Hypothalamus (tissue), 51 donors: ENCODE results near the gene MYPOP.

Experiments used
- DNase-seq, 51 donors: peaks; one replicate each; lab custom pipeline; 2025; lab: John Stamatoyannopoulos, UW

Gene MYPOP

DNA sequence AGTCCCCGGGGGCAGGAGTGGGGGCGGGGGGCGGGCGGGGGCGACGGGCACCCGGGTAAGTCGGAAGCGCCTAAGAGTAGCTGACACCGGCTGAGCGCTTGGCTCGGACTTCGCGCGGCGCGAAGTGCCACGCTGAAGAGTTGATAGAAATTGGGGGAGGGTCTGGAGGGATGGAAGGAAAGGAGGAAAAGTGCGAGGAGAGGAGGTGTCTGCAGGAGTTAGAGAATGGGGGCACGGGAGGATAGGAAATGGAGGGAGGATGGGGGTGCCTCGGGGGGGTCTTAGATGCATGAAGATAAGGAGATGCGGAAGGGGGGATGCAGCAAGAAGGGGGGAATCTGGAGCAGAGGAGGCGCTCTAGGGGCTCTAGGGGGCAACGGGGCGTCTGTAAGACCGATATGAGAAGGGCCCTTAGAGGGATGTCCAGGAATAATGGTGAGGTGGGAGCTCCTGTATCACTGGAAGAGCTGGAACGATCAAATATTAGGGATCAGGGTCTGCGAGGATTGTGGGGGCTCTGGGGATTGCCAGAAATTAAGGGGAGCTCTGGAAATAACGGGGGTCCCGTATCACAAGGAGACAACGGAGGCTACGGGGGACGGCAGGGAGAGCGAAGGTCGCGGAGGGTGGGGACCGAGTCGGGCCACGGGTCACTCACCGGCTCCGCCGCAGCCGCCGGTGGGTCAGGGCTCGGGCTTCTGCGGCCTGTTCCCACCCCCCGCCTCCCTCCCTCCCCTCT lies at the start of gene MYPOP:
Gene MYPOP, minus strand, starts transcription at position 702 of the 739 bp plus-strand sequence. CDS start 840 bp downstream, outside the sequence.
- DNase-seq = peak in 2 of 51 donors; percentile 42 to 43

- DNase-seq = no peak
Measured at GRCh38 chr19:45947926-45948325, 45.5 kb upstream of the MYPOP start.

GRCh38 chr19:45940515-45940805 lies 38.0 kb upstream of the MYPOP start:
- DNase-seq = no peak

GRCh38 chr19:45939792-45940514 lies 37.5 kb upstream of the MYPOP start:
- no peak for DNase-seq

- no peak for DNase-seq
Measured at GRCh38 chr19:45938733-45939319, 36.4 kb upstream of the MYPOP start.

DNA sequence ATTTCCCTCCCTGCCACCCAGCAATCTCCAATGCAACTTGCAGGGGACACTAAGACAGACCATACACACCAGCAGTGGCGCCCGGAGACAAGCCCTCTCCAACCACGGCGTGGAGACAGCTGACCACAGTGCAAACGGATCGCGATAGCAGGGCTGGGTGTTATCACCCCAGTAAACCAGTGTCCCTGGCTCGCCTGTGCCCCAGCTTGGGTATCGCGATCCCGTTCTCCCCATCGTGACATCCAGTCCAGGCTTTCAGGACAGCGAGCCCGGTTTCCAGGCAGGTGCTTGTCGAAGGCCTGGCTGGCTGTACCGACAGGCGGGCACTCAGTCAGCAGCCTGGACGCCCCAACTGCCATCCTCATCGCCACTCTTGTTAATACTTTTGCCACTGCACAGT lies 32.9 kb upstream of the MYPOP start:
- DNase-seq = no peak

- no peak for DNase-seq
Measured at GRCh38 chr19:45934551-45935230, 32.3 kb upstream of the MYPOP start.

GRCh38 chr19:45933759-45934158 lies 31.3 kb upstream of the MYPOP start:
- DNase-seq = no peak

DNA sequence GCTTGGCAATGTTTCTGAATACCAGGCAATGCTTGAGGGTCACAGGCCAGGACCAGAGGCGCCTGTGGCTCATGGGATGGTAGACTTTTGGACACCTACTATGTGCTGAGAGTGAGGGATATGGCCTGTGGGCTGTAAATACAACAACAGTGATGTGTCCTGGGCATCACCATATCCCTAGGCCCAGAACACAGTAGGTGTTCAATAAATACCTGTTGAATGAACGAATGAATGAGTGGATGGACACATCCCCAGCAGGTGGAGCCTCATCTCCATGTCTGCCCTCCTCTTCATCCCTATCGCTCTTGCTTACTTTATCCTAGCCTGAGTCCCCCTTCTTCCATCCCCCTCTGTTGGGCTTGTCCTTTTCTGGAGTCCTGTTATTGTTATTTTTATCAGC lies 28.6 kb upstream of the MYPOP start:
- DNase-seq = no peak

DNA sequence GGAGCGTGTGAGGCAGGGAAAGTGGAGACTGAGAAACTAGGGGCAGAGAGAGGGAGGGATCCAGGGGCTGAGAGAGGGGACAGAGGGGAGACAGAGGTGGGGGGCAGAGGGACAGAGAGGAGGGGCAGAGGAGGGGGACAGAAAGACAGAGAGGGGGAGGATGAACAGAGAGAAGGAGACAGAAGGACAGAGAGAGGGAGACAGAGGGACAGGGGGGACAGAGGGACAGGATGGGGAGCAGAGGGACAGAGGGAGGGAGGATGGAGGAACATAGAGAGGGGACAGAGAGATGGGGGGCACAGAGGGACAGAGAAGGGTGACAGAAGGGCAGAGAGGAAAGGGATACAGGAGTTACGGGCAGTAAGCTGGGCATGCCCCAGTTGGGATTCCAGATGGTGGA lies 26.8 kb upstream of the MYPOP start:
- no peak for DNase-seq

DNA sequence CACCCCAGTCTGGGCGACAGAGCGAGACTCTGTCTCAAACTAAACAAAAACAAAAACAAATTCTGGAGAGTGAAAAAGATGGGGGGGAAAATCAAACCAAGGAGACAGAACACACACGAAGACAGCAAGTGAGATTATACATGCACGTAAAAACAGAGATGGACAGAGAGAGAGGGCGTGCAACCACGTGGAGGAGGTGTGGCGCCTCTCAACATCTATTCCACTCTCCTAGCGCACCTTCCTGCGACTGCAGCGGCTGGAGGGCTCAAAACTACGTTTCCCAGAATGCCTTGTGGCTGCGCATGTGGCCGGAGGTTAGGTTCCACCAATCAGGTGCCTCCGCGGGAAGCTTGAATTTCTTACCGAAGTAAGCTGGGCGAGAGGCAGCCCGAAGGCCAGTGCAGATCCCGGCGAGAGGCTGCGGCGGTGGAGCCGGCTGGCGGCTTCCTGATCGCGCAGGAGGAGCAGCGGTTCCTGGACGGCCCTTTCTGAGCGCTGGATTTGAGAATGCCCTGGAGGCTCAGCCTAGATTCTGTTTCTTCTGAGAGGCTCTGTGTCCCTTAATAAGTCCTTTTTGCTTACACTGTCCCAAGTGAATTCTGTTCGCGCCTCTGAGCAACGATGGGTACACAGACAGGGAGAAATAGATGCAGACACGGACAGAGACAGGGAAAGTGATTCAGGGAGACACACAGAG lies 25.3 kb upstream of the MYPOP start:
- DNase-seq = peak; percentile 13 to 88 (median 69)

DNA sequence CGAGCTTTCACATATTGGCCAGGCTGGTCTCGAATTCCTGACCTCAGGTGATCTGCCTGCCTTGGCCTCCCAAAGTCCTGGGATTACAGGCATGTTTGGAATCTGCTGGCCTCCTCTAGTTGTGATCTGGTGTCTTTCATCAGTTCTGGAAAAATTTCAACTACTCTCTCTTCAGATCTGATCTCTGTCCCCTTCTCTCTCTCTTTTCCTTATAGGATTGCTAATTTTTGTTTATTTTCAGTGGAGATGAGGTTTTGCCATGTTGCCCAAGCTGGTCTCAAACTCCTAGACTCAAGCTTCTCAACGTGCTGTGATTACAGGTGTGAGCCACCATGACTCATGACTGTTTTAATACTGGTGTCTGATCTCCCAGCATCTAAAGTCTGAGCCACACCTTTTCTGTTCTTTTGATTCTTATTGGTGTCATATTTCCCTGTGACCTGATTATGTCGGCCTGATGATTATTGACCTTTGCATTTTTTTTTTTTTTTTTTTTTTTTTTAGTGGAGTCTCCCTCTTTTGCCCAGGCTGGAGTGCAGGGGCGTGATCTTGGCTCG lies 22.6 kb upstream of the MYPOP start:
- DNase-seq = no peak

GRCh38 chr19:45922281-45922680 lies 19.9 kb upstream of the MYPOP start:
- no peak for DNase-seq

DNA sequence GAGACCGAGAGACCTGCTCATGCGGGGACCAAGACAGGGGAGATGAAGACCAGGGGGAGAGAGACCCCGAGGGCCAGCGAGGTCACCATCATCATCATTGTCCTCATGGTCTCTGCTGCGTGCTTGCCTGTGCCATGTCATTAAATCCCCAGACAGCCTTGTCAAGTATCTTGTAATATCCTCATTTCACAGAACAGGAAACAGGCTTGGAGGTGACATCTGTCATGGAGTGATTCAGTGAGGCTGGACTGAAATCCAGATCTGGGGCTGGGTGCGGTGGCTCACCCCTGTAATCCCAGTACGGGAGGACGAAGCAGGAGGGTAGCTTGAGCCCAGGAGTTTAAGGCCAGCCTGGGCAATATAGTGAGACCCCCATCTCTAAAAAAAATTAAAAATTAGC lies 18.0 kb upstream of the MYPOP start:
- no peak for DNase-seq

DNA sequence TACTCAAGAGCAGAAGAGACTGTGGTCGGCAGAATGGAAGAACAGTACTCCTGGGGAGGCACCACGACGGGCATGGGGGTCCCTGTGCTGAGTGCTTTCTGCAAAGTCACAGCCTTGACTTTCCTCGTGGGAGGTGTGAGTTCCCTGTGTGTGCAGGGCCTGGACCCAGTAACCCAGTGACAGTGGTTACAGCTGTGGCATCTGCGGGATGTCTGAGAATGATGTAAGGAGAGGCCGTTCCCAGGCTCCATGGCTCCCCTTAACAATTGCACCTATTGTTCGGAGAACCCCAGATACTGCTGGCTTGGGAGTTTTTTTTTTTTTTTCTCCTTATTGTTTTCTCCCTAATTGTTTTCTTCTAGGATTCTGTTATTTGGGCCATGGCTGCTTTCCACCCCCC lies 17.3 kb upstream of the MYPOP start:
- DNase-seq = peak in 36 of 51 donors; percentile 4 to 68 (median 30)

DNA sequence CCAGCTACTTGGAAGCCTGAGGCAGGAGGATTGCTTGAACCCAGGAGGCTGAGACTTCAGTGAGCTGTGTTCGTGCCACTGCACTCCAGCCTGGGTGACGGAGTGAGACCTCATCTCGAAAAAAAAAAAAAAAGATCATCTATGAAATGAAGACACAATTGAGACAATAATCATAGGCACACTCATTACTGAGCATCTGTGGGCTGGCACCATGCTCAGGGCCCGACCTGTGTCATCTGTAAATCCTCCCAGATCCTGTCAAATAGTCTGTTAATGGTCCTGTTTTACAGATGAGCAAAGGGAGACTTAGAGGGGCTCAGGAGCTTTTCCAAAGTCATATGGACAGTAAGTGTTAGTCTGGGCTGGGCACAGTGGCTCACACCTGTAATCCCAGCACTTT lies 16.3 kb upstream of the MYPOP start:
- DNase-seq = no peak

GRCh38 chr19:45917421-45918091 lies 15.1 kb upstream of the MYPOP start:
- peak in 6 of 51 donors; percentile 6 to 32 (median 20) for DNase-seq

DNA sequence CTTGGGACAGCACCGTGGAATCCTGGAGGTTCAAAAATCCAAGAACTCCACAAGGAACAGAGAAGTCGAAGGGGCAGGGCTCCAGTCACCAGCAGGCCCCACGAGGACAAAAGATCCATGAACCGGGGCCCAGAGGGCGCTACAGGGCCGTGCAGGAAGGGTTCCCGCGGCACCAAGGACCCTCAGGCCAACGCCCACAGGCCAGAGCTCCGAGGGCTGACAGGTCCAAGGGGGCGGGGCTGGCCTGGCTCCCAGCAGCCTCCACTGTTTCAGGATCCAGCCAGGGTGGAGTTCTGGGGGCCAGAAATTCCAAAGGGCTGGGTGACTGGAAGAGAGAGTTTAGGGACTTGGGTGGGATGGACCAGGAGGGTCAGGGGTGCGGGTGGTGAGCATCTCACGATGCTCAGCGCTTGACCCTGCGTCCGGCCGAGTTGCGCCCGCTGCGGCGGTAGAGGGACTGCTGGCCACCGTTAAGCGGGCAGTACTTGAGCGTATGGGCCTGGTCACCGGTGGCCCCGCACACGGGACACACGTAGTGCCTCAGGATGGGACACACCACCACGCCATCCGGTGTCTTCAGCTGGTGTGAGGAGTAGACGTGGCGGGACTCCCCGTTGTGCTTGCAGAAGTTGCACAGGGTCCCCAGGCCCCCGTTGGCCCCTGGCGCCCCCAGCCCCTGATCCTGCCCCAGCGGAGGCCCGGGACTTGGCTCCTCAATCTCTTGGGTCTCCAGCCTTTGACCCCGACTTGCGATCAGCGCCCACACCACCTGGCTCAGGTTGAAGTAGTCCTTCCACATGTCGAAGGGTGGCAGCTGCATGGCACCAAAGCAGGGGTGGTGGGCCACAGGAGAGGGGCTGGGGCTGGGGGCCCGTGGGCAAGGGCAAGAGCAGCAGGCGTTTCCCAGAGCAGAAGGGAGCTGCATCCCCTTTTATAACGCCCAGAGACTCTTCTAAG lies 11.7 kb upstream of the MYPOP start, which contains the start of gene NANOS2:
Gene NANOS2, minus strand, starts transcription at position 905 of the 957 bp plus-strand sequence. Its CDS starts 85 bp downstream, at position 820.
- DNase-seq = peak in 8 of 51 donors; percentile 2 to 38 (median 10)

GRCh38 chr19:45911291-45911690 lies 8.9 kb upstream of the MYPOP start:
- no peak for DNase-seq
